Peyer's patch (tissue), 4 donors: Measurements from ENCODE around the gene TM9SF4. TPM values are rescaled to one million over a fixed set of nuclear protein-coding genes. Genes with fewer than 3 reads are reported as not detected.

ENCODE experiments used
- DNase-seq, 3 donors: peaks; one replicate each; pipeline ENCODE4 v3.0.0-alpha.2; 2017 to 2019
- H3K27ac ChIP-seq, 4 donors: fragments of 200-600 bp; sonication (generic); one replicate each; pipeline ENCODE4 v1.5.1; 2016 to 2019
- H3K27me3 ChIP-seq, 2 donors: fragments of 200-600 bp; sonication (generic); one replicate each; pipeline ENCODE4 v1.5.1; 2019
- H3K36me3 ChIP-seq, 3 donors: fragments of 200-600 bp; sonication (generic); one replicate each; pipeline ENCODE4 v1.5.1; 2016 to 2019
- H3K4me1 ChIP-seq, 4 donors: fragments of 200-600 bp; sonication (generic); one replicate each; pipeline ENCODE4 v1.5.1; 2016 to 2019
- H3K4me3 ChIP-seq, 4 donors: fragments of 200-600 bp; sonication (generic); 1 replicate in 3 of 4; 2 replicates in 1 of 4; pipeline ENCODE4 v1.5.1; 2016 to 2019; ENCODE audit warnings: mild to moderate bottlenecking in 1 of 4
- H3K9me3 ChIP-seq, 4 donors: fragments of 200-600 bp; sonication (generic); one replicate each; pipeline ENCODE4 v1.5.1; 2016 to 2019; ENCODE audit warnings: mild to moderate bottlenecking in 1 of 4
- CTCF ChIP-seq, 6 experiments: fragments of 450-650 bp in 4 of 6; fragments of 200-600 bp in 2 of 6; sonication (generic) in 1 of 6; IDR thresholded peaks; one replicate each; pipeline ENCODE4 v1.5.1; 2017 to 2019; ENCODE audit warnings: antibody characterized with exemption in 6 of 6, mild to moderate bottlenecking in 3 of 6, moderate library complexity in 1 of 6
- POLR2A ChIP-seq, 2 donors: fragments of 450-650 bp; IDR thresholded peaks; one replicate each; pipeline ENCODE4 v1.5.1; 2017; ENCODE audit warnings: antibody characterized with exemption in 2 of 2, mild to moderate bottlenecking in 2 of 2, moderate library complexity in 2 of 2
- total RNA-seq, 4 donors: library from RNA; depleted of rRNA; stranded (reverse); fragments of >200 nt; gene quantifications; one replicate each; pipeline ENCODE4 v1.1.0, GENCODE V29; 2016

Gene TM9SF4
- total RNA-seq, 4 donors from 2014 or later: 28.9 to 59.5 (median 45.5) TPM

- DNase-seq: no peak
- Histone ChIP-seq H3K4me3 (no peak overlapping the region), H3K36me3 (no peaks in the 10 kb centered on the region), H3K9me3 (no peaks in the 10 kb centered on the region), H3K4me1 (no peaks in the 10 kb centered on the region), H3K27me3 (no peaks in the 10 kb centered on the region), H3K27ac (no peak overlapping the region)
- no peak for TF ChIP-seq POLR2A (IDR thresholded peaks at IDR 0.05)
- TF ChIP-seq CTCF (IDR thresholded peaks at IDR 0.05): no peak
These were observed 37.3 kb upstream of the TM9SF4 start for GRCh38 chr20:32072168-32072750.

- Histone ChIP-seq H3K36me3 (no peaks in the 10 kb centered on the region), H3K4me1 (no peaks in the 10 kb centered on the region)
- no peak for TF ChIP-seq CTCF (IDR thresholded peaks at IDR 0.05)
- no peak for TF ChIP-seq POLR2A (IDR thresholded peaks at IDR 0.05)
These were observed 34.0 kb upstream of the TM9SF4 start for GRCh38 chr20:32075534-32075933.

GRCh38 chr20:32077190-32077589, 32.3 kb upstream of the TM9SF4 start:
- Histone ChIP-seq H3K4me1 (no peaks in the 10 kb centered on the region), H3K27ac (no peak overlapping the region), H3K27me3 (no peaks in the 10 kb centered on the region), H3K4me3 (no peak overlapping the region), H3K9me3 (no peaks in the 10 kb centered on the region), H3K36me3 (no peaks in the 10 kb centered on the region)
- TF ChIP-seq POLR2A (IDR thresholded peaks at IDR 0.05): no peak
- no peak for DNase-seq

More at GRCh38 chr20:32075534-32075933, 34.0 kb upstream of the TM9SF4 start:
- DNase-seq: no peak
- Histone ChIP-seq H3K27me3 (no peaks in the 10 kb centered on the region), H3K4me3 (no peak overlapping the region), H3K9me3 (no peaks in the 10 kb centered on the region), H3K27ac (no peak overlapping the region)

- DNase-seq: no peak
- Histone ChIP-seq H3K4me3 (no peak overlapping the region), H3K27me3 (no peaks in the 10 kb centered on the region), H3K9me3 (no peaks in the 10 kb centered on the region), H3K4me1 (no peaks in the 10 kb centered on the region), H3K27ac (no peak overlapping the region), H3K36me3 (no peaks in the 10 kb centered on the region)
- TF ChIP-seq POLR2A (IDR thresholded peaks at IDR 0.05) (no peak), CTCF (IDR thresholded peaks at IDR 0.05) (no peak)
These were observed 31.2 kb upstream of the TM9SF4 start for GRCh38 chr20:32078322-32078721.

GRCh38 chr20:32078791-32079190, 30.7 kb upstream of the TM9SF4 start:
- no peak overlapping the region for H3K27ac ChIP-seq
- no peak for DNase-seq
- H3K36me3 ChIP-seq: no peaks in the 10 kb centered on the region
- TF ChIP-seq POLR2A (IDR thresholded peaks at IDR 0.05) (no peak), CTCF (IDR thresholded peaks at IDR 0.05) (no peak)
- H3K27me3 ChIP-seq: no peaks in the 10 kb centered on the region
- H3K4me3 ChIP-seq: no peak overlapping the region
- H3K4me1 ChIP-seq: no peaks in the 10 kb centered on the region
- H3K9me3 ChIP-seq: no peaks in the 10 kb centered on the region

GRCh38 chr20:32079655-32080109, 29.8 kb upstream of the TM9SF4 start:
- TF ChIP-seq CTCF (IDR thresholded peaks at IDR 0.05) (no peak), POLR2A (IDR thresholded peaks at IDR 0.05) (no peak)
- H3K27me3 ChIP-seq: no peaks in the 10 kb centered on the region
- no peaks in the 10 kb centered on the region for H3K4me1 ChIP-seq
- H3K9me3 ChIP-seq: no peaks in the 10 kb centered on the region
- no peak overlapping the region for H3K4me3 ChIP-seq
- no peak overlapping the region for H3K27ac ChIP-seq
- no peak for DNase-seq
- no peaks in the 10 kb centered on the region for H3K36me3 ChIP-seq
